22Rv1 (cell line): Measurements from ENCODE around the gene LRRC18.

ENCODE experiments used
- ZFX ChIP-seq: fragments of 450-650 bp; IDR thresholded peaks from 2 replicates; pipeline ENCODE4 v1.6.1; 2017; ENCODE audit warnings: antibody characterized with exemption, borderline replicate concordance
- TF ChIP-seq, protein P1 (sequence below): fragments of 450-650 bp; IDR thresholded peaks from 2 replicates; pipeline ENCODE4 v1.5.1; 2017; ENCODE audit warnings: mild to moderate bottlenecking

DNA sequence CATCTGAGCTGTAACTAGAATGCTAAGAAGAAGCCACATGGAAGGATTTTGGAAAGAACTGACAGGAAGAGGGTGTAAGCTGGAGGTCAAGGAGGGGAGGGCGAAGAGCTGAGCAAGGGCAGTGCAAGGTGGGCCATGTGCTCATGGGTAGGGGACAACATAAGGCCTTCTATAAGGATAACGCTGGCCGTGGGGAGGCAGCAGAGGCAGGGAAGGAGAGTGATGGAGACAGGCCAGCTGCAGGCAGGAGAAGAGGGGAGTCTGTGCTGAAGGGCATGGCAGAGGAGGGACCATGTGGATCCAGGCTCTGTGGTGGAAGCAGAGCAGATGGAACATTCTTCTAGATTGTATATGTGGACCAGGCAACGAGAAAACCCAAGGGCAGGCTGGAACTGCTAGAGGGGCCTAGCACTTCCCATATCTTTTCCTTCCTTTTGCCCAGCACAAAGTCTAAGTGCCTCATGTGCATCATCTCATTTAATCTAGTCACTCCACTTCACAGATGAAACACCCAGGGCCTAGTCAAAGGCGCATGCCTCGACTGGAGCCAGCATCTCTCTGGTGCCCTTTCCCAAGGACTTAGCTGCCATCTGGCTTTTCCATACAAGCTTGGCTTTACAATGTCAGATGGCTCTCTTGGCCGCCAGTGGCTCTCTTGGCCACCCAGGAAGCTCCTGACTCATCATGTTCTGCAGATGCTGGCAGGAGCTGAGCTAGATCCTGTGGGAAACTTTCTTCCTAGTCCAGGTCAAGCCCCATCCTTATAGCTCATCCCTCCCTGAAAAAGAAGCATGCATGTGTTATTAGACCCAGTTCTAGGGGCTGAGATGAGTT lies 6.6 kb downstream of the LRRC18 start:
- TF ChIP-seq, protein P1, sequence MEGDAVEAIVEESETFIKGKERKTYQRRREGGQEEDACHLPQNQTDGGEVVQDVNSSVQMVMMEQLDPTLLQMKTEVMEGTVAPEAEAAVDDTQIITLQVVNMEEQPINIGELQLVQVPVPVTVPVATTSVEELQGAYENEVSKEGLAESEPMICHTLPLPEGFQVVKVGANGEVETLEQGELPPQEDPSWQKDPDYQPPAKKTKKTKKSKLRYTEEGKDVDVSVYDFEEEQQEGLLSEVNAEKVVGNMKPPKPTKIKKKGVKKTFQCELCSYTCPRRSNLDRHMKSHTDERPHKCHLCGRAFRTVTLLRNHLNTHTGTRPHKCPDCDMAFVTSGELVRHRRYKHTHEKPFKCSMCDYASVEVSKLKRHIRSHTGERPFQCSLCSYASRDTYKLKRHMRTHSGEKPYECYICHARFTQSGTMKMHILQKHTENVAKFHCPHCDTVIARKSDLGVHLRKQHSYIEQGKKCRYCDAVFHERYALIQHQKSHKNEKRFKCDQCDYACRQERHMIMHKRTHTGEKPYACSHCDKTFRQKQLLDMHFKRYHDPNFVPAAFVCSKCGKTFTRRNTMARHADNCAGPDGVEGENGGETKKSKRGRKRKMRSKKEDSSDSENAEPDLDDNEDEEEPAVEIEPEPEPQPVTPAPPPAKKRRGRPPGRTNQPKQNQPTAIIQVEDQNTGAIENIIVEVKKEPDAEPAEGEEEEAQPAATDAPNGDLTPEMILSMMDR = no peak
- no peak for TF ChIP-seq ZFX
